ENCODE results near the gene SHB.

GRCh38 chr9:37968228-37968701, 100.8 kb downstream of the SHB start:
- TF ChIP-seq CTCF (IDR thresholded peaks at IDR 0.05) (no peak), POLR2A (IDR thresholded peaks at IDR 0.05) (no peak), POLR2AphosphoS5 (IDR thresholded peaks at IDR 0.05) (no peak)

All from prostate gland (tissue), 2 donors.